ENCODE results near the gene CYP26A1.

DNA sequence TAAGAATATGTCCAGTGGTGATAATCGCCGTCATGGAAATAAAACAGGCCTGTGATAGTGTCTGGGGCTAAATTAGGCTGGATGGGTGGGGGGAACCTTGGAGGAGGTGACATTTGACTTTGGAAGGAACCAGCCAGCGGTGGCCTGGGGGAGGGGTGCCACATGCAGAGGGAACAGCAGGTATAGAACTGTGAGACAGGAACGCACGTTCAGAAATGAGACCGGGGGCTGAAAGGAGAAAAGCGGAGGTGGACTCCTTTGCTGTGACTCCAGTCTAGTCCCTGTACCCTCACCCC lies 2.6 kb upstream of the CYP26A1 start:
- no peak for TF ChIP-seq TAF1 (IDR thresholded peaks at IDR 0.05; ENCODE audit: borderline replicate concordance, low read depth, low read length)
- TF ChIP-seq POLR2A (IDR thresholded peaks at IDR 0.05; ENCODE audit: low read depth, low read length) = no peak
